ENCODE data around the gene HNRNPUL1.

DNA sequence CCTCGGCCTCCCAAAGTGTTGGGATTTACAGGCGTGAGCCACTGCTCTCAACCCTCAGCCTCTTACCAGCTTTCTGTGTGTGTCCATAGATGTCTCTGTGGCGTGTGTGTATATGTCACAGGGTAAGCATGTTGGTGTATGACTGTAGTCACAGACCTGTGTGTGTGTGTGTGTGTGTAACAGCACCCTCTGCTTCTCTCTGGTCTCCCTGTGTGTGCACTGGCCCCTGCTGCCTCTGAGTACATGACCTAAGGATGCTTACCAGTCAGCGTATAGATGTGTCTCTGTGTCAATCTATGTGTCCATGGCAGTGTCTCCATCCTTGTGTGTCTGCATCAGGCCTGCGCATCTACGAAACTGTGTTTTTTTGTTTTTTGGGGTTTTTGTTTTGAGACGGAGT lies 39.5 kb upstream of the HNRNPUL1 start:
- no peak for TF ChIP-seq ZNF274 (IDR thresholded peaks at IDR 0.05; ENCODE audit: low read depth, low read length)
- TF ChIP-seq CTCF (IDR thresholded peaks at IDR 0.05 in 2 of 3, conservative IDR thresholded peaks at IDR 0.05 in 1 of 3; ENCODE audit: borderline replicate concordance in 1 of 3, insufficient read depth in 1 of 3, low read depth in 2 of 3, low read length in 2 of 3) = no peak
- no peak for TF ChIP-seq POLR2A (IDR thresholded peaks at IDR 0.05; ENCODE audit: borderline replicate concordance, extremely low read depth, insufficient read depth, insufficient read length)
- TF ChIP-seq, protein P1, sequence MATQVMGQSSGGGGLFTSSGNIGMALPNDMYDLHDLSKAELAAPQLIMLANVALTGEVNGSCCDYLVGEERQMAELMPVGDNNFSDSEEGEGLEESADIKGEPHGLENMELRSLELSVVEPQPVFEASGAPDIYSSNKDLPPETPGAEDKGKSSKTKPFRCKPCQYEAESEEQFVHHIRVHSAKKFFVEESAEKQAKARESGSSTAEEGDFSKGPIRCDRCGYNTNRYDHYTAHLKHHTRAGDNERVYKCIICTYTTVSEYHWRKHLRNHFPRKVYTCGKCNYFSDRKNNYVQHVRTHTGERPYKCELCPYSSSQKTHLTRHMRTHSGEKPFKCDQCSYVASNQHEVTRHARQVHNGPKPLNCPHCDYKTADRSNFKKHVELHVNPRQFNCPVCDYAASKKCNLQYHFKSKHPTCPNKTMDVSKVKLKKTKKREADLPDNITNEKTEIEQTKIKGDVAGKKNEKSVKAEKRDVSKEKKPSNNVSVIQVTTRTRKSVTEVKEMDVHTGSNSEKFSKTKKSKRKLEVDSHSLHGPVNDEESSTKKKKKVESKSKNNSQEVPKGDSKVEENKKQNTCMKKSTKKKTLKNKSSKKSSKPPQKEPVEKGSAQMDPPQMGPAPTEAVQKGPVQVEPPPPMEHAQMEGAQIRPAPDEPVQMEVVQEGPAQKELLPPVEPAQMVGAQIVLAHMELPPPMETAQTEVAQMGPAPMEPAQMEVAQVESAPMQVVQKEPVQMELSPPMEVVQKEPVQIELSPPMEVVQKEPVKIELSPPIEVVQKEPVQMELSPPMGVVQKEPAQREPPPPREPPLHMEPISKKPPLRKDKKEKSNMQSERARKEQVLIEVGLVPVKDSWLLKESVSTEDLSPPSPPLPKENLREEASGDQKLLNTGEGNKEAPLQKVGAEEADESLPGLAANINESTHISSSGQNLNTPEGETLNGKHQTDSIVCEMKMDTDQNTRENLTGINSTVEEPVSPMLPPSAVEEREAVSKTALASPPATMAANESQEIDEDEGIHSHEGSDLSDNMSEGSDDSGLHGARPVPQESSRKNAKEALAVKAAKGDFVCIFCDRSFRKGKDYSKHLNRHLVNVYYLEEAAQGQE (IDR thresholded peaks at IDR 0.05; ENCODE audit: low read depth) = no peak
- TF ChIP-seq CBX3 (IDR thresholded peaks at IDR 0.05; ENCODE audit: low read depth) = no peak
- no peak for TF ChIP-seq EZH2 (IDR thresholded peaks at IDR 0.05)
- no peak for TF ChIP-seq JUND (IDR thresholded peaks at IDR 0.05)
- no peak for TF ChIP-seq SIN3A (IDR thresholded peaks at IDR 0.05; ENCODE audit: low read depth)
- no peak for TF ChIP-seq RAD21 (IDR thresholded peaks at IDR 0.05; ENCODE audit: low read depth)
- TF ChIP-seq EZH2phosphoT487 (IDR thresholded peaks at IDR 0.05; ENCODE audit: borderline replicate concordance) = no peak

All from HCT116 (cell line).